ENCODE data around the gene NDST3.

The NDST3 gene

GRCh38 chr4:118077767-118078105 is 43.5 kb downstream of the NDST3 start:
- in situ Hi-C loops (cut with MboI; ENCODE audit: low sequenced_read_pairs), result no loop called here

- in situ Hi-C loops (cut with MboI; ENCODE audit: low sequenced_read_pairs), result no loop called here
Observed at GRCh38 chr4:118081434-118081833, 47.1 kb downstream of the NDST3 start.

GRCh38 chr4:118082182-118082581 is 47.9 kb downstream of the NDST3 start:
- in situ Hi-C loops (cut with MboI; ENCODE audit: low sequenced_read_pairs), result no loop called here

- in situ Hi-C loops (cut with MboI; ENCODE audit: low sequenced_read_pairs), result no loop called here
Observed at GRCh38 chr4:118085700-118086099, 51.4 kb downstream of the NDST3 start.

GRCh38 chr4:118086344-118086743 is 52.1 kb downstream of the NDST3 start:
- in situ Hi-C loops (cut with MboI; ENCODE audit: low sequenced_read_pairs), result no loop called here

- in situ Hi-C loops (cut with MboI; ENCODE audit: low sequenced_read_pairs), result no loop called here
Observed at GRCh38 chr4:118087366-118087765, 53.1 kb downstream of the NDST3 start.

- in situ Hi-C loops (cut with MboI; ENCODE audit: low sequenced_read_pairs), result no loop called here
Observed at GRCh38 chr4:118099106-118099505, 64.8 kb downstream of the NDST3 start.

GRCh38 chr4:118102195-118102594 is 67.9 kb downstream of the NDST3 start:
- in situ Hi-C loops (cut with MboI; ENCODE audit: low sequenced_read_pairs), result no loop called here

GRCh38 chr4:118112117-118113046 is 78.1 kb downstream of the NDST3 start:
- in situ Hi-C loops (cut with MboI; ENCODE audit: low sequenced_read_pairs), result no loop called here

GRCh38 chr4:118113220-118113619 is 78.9 kb downstream of the NDST3 start:
- in situ Hi-C loops (cut with MboI; ENCODE audit: low sequenced_read_pairs), result no loop called here

- in situ Hi-C loops (cut with MboI; ENCODE audit: low sequenced_read_pairs), result no loop called here
Observed at GRCh38 chr4:118114720-118115119, 80.4 kb downstream of the NDST3 start.

- in situ Hi-C loops (cut with MboI; ENCODE audit: low sequenced_read_pairs), result no loop called here
Observed at GRCh38 chr4:118120120-118120760, 86.0 kb downstream of the NDST3 start.

- in situ Hi-C loops (cut with MboI; ENCODE audit: low sequenced_read_pairs), result no loop called here
Observed at GRCh38 chr4:118124997-118125396, 90.7 kb downstream of the NDST3 start.

GRCh38 chr4:118139241-118139640 is 105.0 kb downstream of the NDST3 start:
- in situ Hi-C loops (cut with MboI; ENCODE audit: low sequenced_read_pairs), result no loop called here

GRCh38 chr4:118141240-118141639 is 107.0 kb downstream of the NDST3 start:
- in situ Hi-C loops (cut with MboI; ENCODE audit: low sequenced_read_pairs), result no loop called here

- in situ Hi-C loops (cut with MboI; ENCODE audit: low sequenced_read_pairs), result no loop called here
Observed at GRCh38 chr4:118154649-118155048, 120.4 kb downstream of the NDST3 start.

GRCh38 chr4:118155516-118155915 is 121.2 kb downstream of the NDST3 start:
- in situ Hi-C loops (cut with MboI; ENCODE audit: low sequenced_read_pairs), result no loop called here

GRCh38 chr4:118158763-118159375 is 124.6 kb downstream of the NDST3 start:
- in situ Hi-C loops (cut with MboI; ENCODE audit: low sequenced_read_pairs), result no loop called here

- in situ Hi-C loops (cut with MboI; ENCODE audit: low sequenced_read_pairs), result no loop called here
Observed at GRCh38 chr4:118167306-118167705, 133.0 kb downstream of the NDST3 start.

GRCh38 chr4:118171381-118171780 is 137.1 kb downstream of the NDST3 start:
- in situ Hi-C loops (cut with MboI; ENCODE audit: low sequenced_read_pairs), result no loop called here

GRCh38 chr4:118173126-118173525 is 138.8 kb downstream of the NDST3 start:
- in situ Hi-C loops (cut with MboI; ENCODE audit: low sequenced_read_pairs), result no loop called here

Measured in HL-60/S4 treated with phorbol 12-myristate 13-acetate at 8.2 ng/mL for 4 days and 3 days (cell line).